IMR-90 (cell line): ENCODE results near the gene GJC1. TPM values are rescaled to one million over a fixed set of nuclear protein-coding genes. Genes with fewer than 3 reads are reported as not detected.

Experiments
- ATAC-seq: fragments of 200-7000 bp; cut with Tn5 transposase; 2 replicates; pipeline ENCODE4 v1.9.1; 2020; ENCODE audit warnings: low read depth, mild to moderate bottlenecking, moderate library complexity
- BruUV-seq: library from RNA; stranded (reverse); fragments of 400-500 nt; replicated peaks from 2 replicates; lab custom pipeline; 2021; lab: Mats Ljungman, UMichigan
- CTCF ChIA-PET: fragments of 300-600 bp; formaldehyde crosslinking; extraction: SDS; loops from one replicate; lab custom pipeline; 2021; ENCODE audit warnings: antibody characterized with exemption; lab: Yijun Ruan, JAX
- POLR2A ChIA-PET: fragments of 300-600 bp; sonication (Branson Sonifier 250); formaldehyde crosslinking; loops from one replicate; lab custom pipeline; 2022; ENCODE audit warnings: antibody characterized with exemption; ENCODE audit not compliant: unreplicated experiment; lab: Charles Lee
- DNase-seq: peaks from one replicate; pipeline ENCODE4 v3.0.0; 2013
- H2AFZ ChIP-seq: replicated peaks from 2 replicates; pipeline ENCODE3; 2013; ENCODE audit warnings: low read length, mild to moderate bottlenecking; ENCODE audit not compliant: poor library complexity
- H2AK5ac ChIP-seq: 2 replicates; pipeline ENCODE4 v1.6.1; 2013; ENCODE audit warnings: low read depth, low read length, inconsistent platforms
- H2AK9ac ChIP-seq: replicated peaks from 2 replicates; pipeline ENCODE3; 2013; ENCODE audit warnings: mild to moderate bottlenecking, low read depth, low read length, moderate library complexity; ENCODE audit not compliant: poor library complexity
- H2BK120ac ChIP-seq: 2 replicates; pipeline ENCODE4 v1.6.1; 2013; ENCODE audit warnings: low read depth, low read length, inconsistent platforms
- H2BK15ac ChIP-seq: 3 replicates; pipeline ENCODE4 v1.6.1; 2013; ENCODE audit warnings: low read depth, low read length, inconsistent platforms
- H2BK20ac ChIP-seq: 2 replicates; pipeline ENCODE4 v1.6.1; 2013; ENCODE audit warnings: low read depth, mild to moderate bottlenecking, inconsistent platforms, low read length, moderate library complexity
- H2BK5ac ChIP-seq: 2 replicates; pipeline ENCODE4 v1.6.1; 2013; ENCODE audit warnings: mild to moderate bottlenecking, low read depth, low read length, inconsistent platforms; ENCODE audit not compliant: poor library complexity, severe bottlenecking
- H3K14ac ChIP-seq: replicated peaks from 2 replicates; pipeline ENCODE4 v1.6.1; 2013; ENCODE audit warnings: low read depth, low read length, inconsistent platforms
- H3K18ac ChIP-seq: 2 replicates; pipeline ENCODE4 v1.6.1; 2013; ENCODE audit warnings: low read depth, low read length, control low read depth
- H3K23ac ChIP-seq: 2 replicates; pipeline ENCODE4 v1.6.1; 2013; ENCODE audit warnings: low read depth, low read length, inconsistent platforms
- H3K27ac ChIP-seq: 2 replicates; pipeline ENCODE4 v1.5.1; 2013; ENCODE audit warnings: mild to moderate bottlenecking, control low read depth, low read length; ENCODE audit not compliant: insufficient read depth
- H3K27me3 ChIP-seq: 2 replicates; pipeline ENCODE4 v1.6.1; 2013; ENCODE audit warnings: low read length; ENCODE audit not compliant: control insufficient read depth, insufficient read depth
- H3K36me3 ChIP-seq: 2 replicates; pipeline ENCODE4 v1.6.1; 2013; ENCODE audit warnings: low read length, mixed read lengths; ENCODE audit not compliant: control insufficient read depth, insufficient read depth
- H3K4ac ChIP-seq: 2 replicates; pipeline ENCODE4 v1.6.1; 2013; ENCODE audit warnings: low read depth, low read length, inconsistent platforms
- H3K4me1 ChIP-seq: 2 replicates; pipeline ENCODE4 v1.6.1; 2013; ENCODE audit warnings: low read length, mixed read lengths; ENCODE audit not compliant: control insufficient read depth, insufficient read depth
- H3K4me2 ChIP-seq: 2 replicates; pipeline ENCODE4 v1.6.1; 2013; ENCODE audit warnings: low read depth, mild to moderate bottlenecking, control low read depth, low read length, moderate library complexity
- H3K4me3 ChIP-seq: 2 replicates; pipeline ENCODE4 v1.5.1; 2013; ENCODE audit warnings: low read depth, mild to moderate bottlenecking, control low read depth, low read length, moderate library complexity; ENCODE audit not compliant: insufficient read depth
- H3K56ac ChIP-seq: 2 replicates; pipeline ENCODE4 v1.6.1; 2013; ENCODE audit warnings: low read length, inconsistent platforms; ENCODE audit not compliant: insufficient read depth; ENCODE audit errors: extremely low read depth
- H3K79me1 ChIP-seq, 2 experiments: 2 replicates each; pipeline ENCODE4 v1.6.1; 2013; ENCODE audit warnings: low read length in 2 of 2, inconsistent platforms in 1 of 2, low read depth in 1 of 2
- H3K9ac ChIP-seq: 2 replicates; pipeline ENCODE4 v1.6.1; 2013; ENCODE audit warnings: low read depth, low read length, control low read depth
- H3K9me1 ChIP-seq: 2 replicates; pipeline ENCODE4 v1.6.1; 2013; ENCODE audit warnings: low read length, inconsistent platforms; ENCODE audit not compliant: insufficient read depth
- H3K9me3 ChIP-seq: 2 replicates; pipeline ENCODE4 v1.6.1; 2013; ENCODE audit warnings: low read length; ENCODE audit not compliant: control insufficient read depth, insufficient read depth
- H4K20me1 ChIP-seq: 2 replicates; pipeline ENCODE4 v1.6.1; 2013; ENCODE audit warnings: low read length, inconsistent platforms; ENCODE audit not compliant: insufficient read depth
- H4K5ac ChIP-seq: 2 replicates; pipeline ENCODE4 v1.6.1; 2013; ENCODE audit warnings: mild to moderate bottlenecking, low read depth, low read length, control low read depth
- H4K8ac ChIP-seq, 2 experiments: 2 replicates each; pipeline ENCODE4 v1.6.1; 2013; ENCODE audit warnings: low read depth in 2 of 2, low read length in 2 of 2, control low read depth in 1 of 2, inconsistent platforms in 1 of 2
- H4K91ac ChIP-seq: 2 replicates; pipeline ENCODE4 v1.6.1; 2013; ENCODE audit warnings: low read depth, low read length, inconsistent platforms; ENCODE audit not compliant: insufficient read depth
- MXI1 ChIP-seq: IDR thresholded peaks from 2 replicates; pipeline ENCODE4 v1.6.1; 2012; ENCODE audit warnings: low read depth, mild to moderate bottlenecking, low read length, moderate library complexity, borderline replicate concordance
- NFE2L2 ChIP-seq: fragments of 150-350 bp; IDR thresholded peaks from 2 replicates; pipeline ENCODE4 v1.6.1; 2016; ENCODE audit warnings: low read depth, mild to moderate bottlenecking, low read length
- WGBS, 2 experiments: methylation state at CpG; one replicate each; pipeline versions ENCODE4 v1.1.5 to v1.1.7; 2013; ENCODE audit warnings: missing lambda C conversion rate in 2 of 2; ENCODE audit not compliant: insufficient read length in 1 of 2; ENCODE audit errors: extremely low coverage in 2 of 2; 5-methylcytosine and 5-hydroxymethylcytosine counted together
- dilution Hi-C: fragments of 300-500 bp; cut with HindIII; formaldehyde crosslinking; loops from one replicate; pipeline ENCODE4 v1.14.3; 2018; ENCODE audit warnings: low sequenced_read_pairs; ENCODE audit not compliant: unreplicated experiment
- in situ Hi-C: fragments of 300-500 bp; cut with MboI; formaldehyde crosslinking; loops from 3 replicates; pipeline ENCODE4 v1.14.3; 2019; ENCODE audit warnings: low sequenced_read_pairs, inconsistent platforms, mixed read lengths
- intact Hi-C: fragments of 100-400 bp; cut with micrococcal nuclease; formaldehyde crosslinking; loops from 2 replicates; pipeline ENCODE4 v1.10.0; 2022
- polyA plus RNA-seq, 3 experiments: library from polyadenylated mRNA; depleted of rRNA; stranded (reverse); fragments of >200 nt; gene quantifications; 2 replicates each; pipeline ENCODE4 v1.2.3, GENCODE V29; 2012; ENCODE audit warnings: low replicate concordance in 1 of 3
- total RNA-seq: library from RNA; depleted of rRNA; stranded (reverse); fragments of >200 nt; gene quantifications from 2 replicates; pipeline ENCODE4 v1.2.3, GENCODE V29; 2012
- TF ChIP-seq, protein P1 (sequence below): conservative IDR thresholded peaks from 2 replicates; pipeline ENCODE4 v1.5.1; 2012; ENCODE audit warnings: mild to moderate bottlenecking, low read depth, low read length, improper control_type of control experiment

GJC1 gene
- total and polyA plus RNA-seq, 2 of the 4 experiments (the other 2 are of a cell fraction) = 23.9 to 69.7 TPM

DNA sequence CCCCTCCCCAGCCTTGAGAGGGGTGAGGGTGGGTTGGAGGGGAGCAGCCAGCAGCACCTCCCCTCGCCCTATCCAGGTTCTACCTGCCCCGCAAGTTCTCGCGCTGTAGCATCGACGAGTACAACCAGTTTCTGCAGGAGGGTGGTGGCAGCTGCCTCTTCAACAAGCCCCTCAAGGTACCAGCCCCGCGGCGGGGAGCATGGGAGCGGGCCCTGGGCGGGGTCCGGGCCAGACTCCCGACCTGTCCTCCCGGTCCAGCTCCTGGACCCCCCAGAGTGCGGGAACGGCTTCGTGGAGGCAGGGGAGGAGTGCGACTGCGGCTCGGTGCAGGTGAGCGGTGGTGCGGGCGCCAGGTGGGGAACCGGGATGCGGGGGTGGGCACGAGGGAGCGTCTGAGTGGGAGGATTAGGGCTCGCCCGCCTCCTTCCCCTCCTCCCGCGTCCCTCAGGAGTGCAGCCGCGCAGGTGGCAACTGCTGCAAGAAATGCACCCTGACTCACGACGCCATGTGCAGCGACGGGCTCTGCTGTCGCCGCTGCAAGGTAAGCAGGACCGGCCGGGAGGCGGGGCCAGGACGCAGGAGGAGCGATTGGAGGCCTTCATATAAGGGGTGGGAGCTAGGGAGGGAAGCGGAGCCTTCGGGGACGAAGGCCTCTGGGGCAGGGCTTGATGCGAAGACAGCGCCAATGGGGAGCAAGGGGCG lies 54.8 kb downstream of the GJC1 start:
- CTCF ChIA-PET = interaction anchor here (0.5 to 2.2 kb wide), 3 partner anchors 89 to 164 kb away, joined by 5 to 9 read pairs (median 6); no protein-coding TSS in a partner anchor
- Histone ChIP-seq H4K8ac (no peak overlapping the region), H3K27ac (no peak overlapping the region), H3K36me3 (no peaks in the 10 kb centered on the region), H2AK5ac (no peak overlapping the region), H3K23ac (no peak overlapping the region), H3K27me3 (peaks cover 9% of the 10 kb centered on the region), H3K4ac (no peak overlapping the region), H3K9ac (no peak overlapping the region), H2BK15ac (no peak overlapping the region), H4K20me1 (no peaks in the 10 kb centered on the region; the same call in 1 of the 2 replicates), H2BK20ac (no peak overlapping the region), H3K9me1 (no peaks in the 10 kb centered on the region), H4K91ac (no peak overlapping the region), H2BK5ac (no peak overlapping the region), H3K4me2 (peak overlapping the region; percentile 93), H3K18ac (no peak overlapping the region), H2AFZ (peak overlapping the region; percentile 98), H3K9me3 (no peaks in the 10 kb centered on the region), H3K79me1 (no peaks in the 10 kb centered on the region), H3K14ac (no peak overlapping the region), H3K4me3 (peak overlapping the region; percentile 53), H3K4me1 (peaks cover 3% of the 10 kb centered on the region; the same call in 1 of the 2 replicates), H2BK120ac (no peak overlapping the region), H2AK9ac (peak overlapping the region; percentile 89), H4K5ac (no peak overlapping the region), H3K56ac (no peak overlapping the region)
- 2% methylated on average over 10 of the region's 50 CpGs; no CpG with 5 or more reads in 1 of the 2 experiments for WGBS, 2 experiments
- peak; percentile 95 for ATAC-seq
- in situ Hi-C loops (no loop called here), intact Hi-C loops (loop anchor here (1.0 to 2.0 kb wide), 3 partner anchors 90 to 244 kb away; no protein-coding TSS in a partner anchor), dilution Hi-C loops (no loop called here)
- peak; percentile 95 for DNase-seq
- TF ChIP-seq, protein P1, sequence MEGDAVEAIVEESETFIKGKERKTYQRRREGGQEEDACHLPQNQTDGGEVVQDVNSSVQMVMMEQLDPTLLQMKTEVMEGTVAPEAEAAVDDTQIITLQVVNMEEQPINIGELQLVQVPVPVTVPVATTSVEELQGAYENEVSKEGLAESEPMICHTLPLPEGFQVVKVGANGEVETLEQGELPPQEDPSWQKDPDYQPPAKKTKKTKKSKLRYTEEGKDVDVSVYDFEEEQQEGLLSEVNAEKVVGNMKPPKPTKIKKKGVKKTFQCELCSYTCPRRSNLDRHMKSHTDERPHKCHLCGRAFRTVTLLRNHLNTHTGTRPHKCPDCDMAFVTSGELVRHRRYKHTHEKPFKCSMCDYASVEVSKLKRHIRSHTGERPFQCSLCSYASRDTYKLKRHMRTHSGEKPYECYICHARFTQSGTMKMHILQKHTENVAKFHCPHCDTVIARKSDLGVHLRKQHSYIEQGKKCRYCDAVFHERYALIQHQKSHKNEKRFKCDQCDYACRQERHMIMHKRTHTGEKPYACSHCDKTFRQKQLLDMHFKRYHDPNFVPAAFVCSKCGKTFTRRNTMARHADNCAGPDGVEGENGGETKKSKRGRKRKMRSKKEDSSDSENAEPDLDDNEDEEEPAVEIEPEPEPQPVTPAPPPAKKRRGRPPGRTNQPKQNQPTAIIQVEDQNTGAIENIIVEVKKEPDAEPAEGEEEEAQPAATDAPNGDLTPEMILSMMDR = no peak
- TF ChIP-seq MXI1 (0 out of 2 replicates have a peak, but pooled peaks have one; percentile 61), NFE2L2 (no peak)
- BruUV-seq = no TSS peak
- POLR2A ChIA-PET = interaction anchor here (0.6 kb wide), 1 partner anchor 113 kb away, joined by 3 read pairs; no protein-coding TSS in a partner anchor
